Posterior cingulate gyrus (tissue), 11 donors: ENCODE measurements around the gene DAP.

ENCODE experiments used
- DNase-seq, 10 donors: peaks; one replicate each; pipeline versions ENCODE4 v3.0.0 to v3.0.0-alpha.2; 2020 to 2021; ENCODE audit warnings: mixed read lengths in 3 of 10
- intact Hi-C: fragments of 100-400 bp; cut with DNase I; formaldehyde crosslinking; loops from one replicate; pipeline ENCODE4 v1.15.1; 2023

Gene DAP

GRCh38 chr5:10662661-10663488 lies 98.2 kb downstream of the DAP start:
- DNase-seq, result peak in 1 of 10 donors; percentile 68
- intact Hi-C loops, result no loop called here

GRCh38 chr5:10662083-10662482 lies 99.0 kb downstream of the DAP start:
- DNase-seq, result no peak
- intact Hi-C loops, result no loop called here

- intact Hi-C loops, result no loop called here
- DNase-seq, result peak in 1 of 10 donors; percentile 40
Observed at GRCh38 chr5:10661401-10661800, 99.6 kb downstream of the DAP start.

DNA sequence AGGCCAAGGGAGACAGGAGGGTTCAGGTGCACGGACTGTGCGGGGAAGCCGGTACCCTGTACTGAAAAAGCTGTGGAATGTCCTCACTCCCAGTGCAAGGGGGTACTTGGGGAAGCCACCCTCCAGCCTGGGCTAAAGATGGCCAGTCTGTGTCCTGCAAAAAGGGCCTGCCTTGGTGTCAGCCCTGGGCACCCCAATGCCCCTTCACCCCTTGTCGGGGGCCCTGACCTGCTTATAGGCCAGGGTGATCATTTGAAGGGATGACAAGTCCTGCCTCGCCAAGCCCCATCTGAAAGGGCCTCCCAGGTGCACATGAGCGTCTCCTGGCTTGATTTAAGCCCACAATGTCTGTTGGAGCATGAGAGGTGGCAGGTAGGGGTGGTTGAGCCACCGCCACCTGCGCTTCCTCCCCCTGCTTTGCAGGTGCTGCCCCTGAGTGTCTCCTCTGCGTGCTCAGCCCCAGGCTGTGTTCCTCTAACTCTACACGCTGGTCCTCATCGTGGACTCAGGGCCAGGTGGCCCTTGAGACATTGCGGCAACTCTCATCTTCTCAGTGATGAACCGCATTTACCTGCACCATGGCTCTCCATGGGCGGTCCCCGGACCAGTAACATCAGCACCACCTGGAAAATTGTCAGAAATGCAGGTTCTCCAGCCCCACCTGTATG lies 100.2 kb downstream of the DAP start:
- DNase-seq, result peak in 3 of 10 donors; percentile 1 to 73 (median 72)
- intact Hi-C loops, result no loop called here

DNA sequence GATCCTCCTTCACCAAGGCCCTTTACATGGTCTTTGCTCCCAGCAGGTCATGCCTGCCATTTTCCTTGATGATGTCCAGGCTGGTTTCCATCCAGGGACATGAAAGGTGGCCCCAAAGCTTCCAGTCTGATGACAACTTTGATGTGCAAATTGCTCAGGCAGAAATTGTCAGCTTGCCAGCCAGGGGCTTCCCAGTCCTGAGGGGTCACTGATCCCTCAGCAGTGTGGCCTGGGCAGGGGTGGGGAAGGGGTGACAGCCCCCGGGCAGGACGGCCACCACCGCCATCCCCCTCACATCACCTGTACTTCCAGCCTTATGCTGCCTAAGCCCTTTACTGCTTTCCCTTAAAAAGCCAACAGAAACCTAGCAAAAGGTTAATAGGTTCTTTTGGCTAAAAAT lies 100.9 kb downstream of the DAP start:
- peak in 1 of 10 donors; percentile 72 for DNase-seq
- intact Hi-C loops, result no loop called here

DNA sequence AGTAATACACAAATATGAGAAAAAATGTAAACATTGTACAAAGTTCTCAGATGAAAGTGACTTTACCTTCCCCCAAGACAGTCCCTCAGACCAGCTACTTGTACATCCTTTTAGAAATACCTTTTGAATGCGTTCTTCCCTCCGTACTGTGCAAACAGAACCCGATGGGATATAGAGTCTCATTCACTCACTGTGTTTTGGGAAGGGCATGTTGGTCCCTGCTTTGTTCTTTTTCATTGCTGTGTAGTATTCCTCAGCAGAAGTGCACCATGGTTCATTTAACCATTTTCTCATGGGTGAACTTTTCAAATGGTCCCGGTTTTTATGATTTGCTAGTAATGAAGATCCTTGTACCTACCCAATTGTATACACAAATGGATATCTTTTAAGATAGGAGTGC lies 102.8 kb downstream of the DAP start:
- DNase-seq, result no peak
- intact Hi-C loops, result no loop called here

GRCh38 chr5:10655972-10656830 lies 104.8 kb downstream of the DAP start:
- intact Hi-C loops, result no loop called here
- peak in 1 of 10 donors; percentile 55 for DNase-seq

DNA sequence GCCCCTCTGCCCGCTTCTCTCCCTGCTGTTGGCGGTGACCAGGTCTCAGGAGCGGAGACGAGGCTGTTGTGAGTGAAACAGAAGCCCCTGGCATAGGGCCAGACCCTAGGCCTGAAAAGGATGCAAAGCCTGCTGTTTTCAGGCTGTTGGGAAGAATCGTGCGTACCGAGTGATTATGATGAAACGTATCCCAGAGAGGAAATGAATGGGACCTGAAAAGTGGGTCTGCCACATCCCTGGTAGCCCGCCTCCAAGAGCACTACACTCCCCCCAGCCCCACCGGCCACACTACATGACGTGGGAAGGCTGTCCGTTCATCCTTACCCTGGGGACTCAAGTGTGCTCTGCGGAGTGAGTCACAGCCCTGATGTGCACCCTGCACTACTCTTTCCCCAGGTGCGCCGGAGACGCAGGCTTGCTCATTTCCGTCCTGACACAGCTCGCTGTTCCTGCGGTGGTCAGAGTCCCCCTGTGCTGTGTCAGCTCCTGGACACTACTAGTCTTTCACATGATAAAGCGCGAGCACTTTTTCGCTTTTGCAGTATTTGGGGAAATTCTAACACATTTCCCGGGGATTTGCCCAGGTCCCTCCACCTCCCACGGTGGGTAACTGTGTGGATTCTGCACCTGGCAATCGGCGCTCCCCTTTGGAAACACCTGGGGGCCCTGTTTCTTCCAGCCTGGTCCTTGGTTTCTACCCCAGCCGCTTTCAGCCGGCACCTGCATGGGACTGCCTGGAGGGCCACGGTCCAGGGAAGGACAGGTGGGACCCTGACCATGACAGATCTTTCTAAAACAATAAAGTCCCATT lies 105.7 kb downstream of the DAP start:
- DNase-seq, result peak in 1 of 10 donors; percentile 76
- intact Hi-C loops, result no loop called here

DNA sequence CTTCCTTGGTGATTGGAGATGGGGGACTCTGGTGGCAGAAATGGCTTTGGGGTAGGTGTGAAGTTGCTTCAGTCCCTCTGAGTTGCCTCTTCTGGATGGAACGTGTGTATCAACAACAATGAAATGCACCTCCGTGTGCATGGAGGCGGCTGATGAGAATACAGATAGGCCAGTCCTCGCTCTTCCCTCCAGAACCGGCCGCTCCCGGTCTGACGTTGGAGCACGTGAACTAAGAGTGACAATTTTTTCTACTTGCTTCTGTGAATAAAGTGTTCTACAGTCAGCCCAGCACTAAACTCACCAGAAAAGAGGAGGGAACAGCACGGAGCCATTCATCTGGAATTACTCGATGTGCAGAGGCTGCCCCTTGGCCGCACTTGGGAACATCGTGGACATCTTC lies 106.5 kb downstream of the DAP start:
- intact Hi-C loops, result no loop called here
- peak in 1 of 10 donors; percentile 40 for DNase-seq

DNA sequence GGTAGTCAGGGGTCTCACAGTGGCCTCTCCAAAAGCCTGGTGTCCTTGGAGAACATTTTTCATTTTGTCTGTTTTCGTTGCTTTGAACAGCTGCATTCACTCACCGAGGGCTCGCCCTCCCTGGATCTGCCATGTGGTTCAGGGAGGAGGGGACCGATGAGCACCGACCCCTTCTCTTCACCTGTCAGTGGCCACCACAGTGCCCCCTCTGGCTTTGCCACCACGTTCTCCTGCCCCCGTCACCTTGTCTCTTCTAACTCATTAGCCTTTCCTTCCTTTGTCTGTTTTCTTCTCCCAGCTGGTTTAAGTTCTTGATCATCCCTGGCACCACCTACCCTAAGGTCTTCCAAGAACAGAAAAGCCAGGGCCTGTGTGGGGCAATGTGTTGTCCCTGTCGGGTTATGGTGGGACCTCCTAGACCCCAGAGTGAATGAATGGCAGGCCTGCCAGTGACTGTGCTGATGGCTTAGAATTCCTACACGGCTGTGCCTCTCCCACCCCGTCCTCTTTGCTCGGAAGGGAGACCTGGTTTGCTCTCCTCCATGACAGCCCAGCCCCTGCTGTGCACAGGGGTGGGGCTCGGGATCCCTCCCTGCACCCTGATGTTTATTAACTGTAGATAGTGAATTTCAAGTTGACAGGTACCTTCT lies 107.2 kb downstream of the DAP start:
- intact Hi-C loops, result no loop called here
- peak in 1 of 10 donors; percentile 70 for DNase-seq

DNA sequence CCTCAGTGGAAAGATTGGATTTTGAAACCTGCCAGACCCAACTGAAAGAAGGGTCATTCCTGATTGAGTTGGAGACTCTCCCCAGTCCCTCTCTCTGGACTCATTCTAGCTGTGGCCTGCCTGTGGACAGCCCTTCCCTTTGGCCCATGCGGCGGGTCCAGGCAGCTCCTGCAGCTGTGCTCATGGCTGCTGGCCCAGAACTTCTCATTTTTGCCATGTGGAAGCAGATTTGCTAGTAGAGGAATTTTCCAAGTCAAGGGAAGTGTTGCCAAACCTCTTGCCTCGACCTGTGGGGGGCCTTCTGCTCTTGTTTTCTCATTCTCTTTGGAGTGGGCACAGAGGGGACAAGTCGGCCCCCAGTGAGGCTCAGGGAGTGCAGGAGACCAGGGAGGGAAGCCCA lies 108.0 kb downstream of the DAP start:
- intact Hi-C loops, result no loop called here
- DNase-seq, result peak in 3 of 10 donors; percentile 76 to 88 (median 82)

DNA sequence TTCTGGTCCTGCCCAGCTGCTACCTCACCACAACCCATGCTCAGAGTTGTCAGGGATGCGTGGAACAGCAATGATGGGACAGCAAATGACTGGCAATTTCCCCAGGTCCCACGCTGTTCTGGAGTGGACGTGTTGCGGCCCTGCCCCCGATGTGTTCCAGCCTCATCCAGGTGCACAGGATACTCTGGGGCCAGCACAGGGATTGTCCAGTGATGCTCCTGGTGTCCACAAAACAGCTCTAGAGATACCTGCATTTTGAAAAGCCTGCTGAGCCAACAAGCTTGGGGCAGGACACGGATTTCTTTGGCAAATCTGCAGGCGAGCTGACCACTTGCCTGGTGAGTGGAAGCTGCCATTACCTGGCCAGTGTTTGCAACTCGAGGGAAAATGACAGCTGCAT lies 108.4 kb downstream of the DAP start:
- intact Hi-C loops, result no loop called here
- DNase-seq, result peak in 1 of 10 donors; percentile 55

- intact Hi-C loops, result no loop called here
- DNase-seq, result peak in 1 of 10 donors; percentile 76
Observed at GRCh38 chr5:10652151-10652550, 108.9 kb downstream of the DAP start.

- intact Hi-C loops, result no loop called here
- peak in 2 of 10 donors; percentile 70 to 80 for DNase-seq
Observed at GRCh38 chr5:10649666-10650380, 111.2 kb downstream of the DAP start.

- DNase-seq, result peak in 2 of 10 donors; percentile 72 to 82
- intact Hi-C loops, result no loop called here
Observed at GRCh38 chr5:10648806-10649665, 112.0 kb downstream of the DAP start.

DNA sequence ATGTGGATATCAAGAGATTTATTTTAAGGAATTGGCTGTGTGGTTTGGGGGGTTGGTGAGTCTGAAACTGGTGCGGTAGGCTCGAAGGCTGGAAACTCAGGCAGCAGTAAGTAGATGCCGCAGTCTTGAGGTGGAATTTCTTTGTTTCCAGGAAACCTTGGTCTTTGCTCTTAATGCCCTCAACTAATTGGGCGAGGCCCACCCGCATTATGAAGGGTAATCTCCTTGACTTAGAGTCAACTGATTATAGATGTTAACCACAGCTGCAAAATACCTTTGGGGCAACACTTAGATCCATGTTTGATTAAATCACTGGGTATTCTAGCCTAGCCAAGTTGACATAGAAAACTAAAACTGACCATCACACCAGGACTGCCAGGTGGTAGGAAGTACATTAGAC lies 113.4 kb downstream of the DAP start:
- peak in 1 of 10 donors; percentile 21 for DNase-seq
- intact Hi-C loops, result no loop called here

DNA sequence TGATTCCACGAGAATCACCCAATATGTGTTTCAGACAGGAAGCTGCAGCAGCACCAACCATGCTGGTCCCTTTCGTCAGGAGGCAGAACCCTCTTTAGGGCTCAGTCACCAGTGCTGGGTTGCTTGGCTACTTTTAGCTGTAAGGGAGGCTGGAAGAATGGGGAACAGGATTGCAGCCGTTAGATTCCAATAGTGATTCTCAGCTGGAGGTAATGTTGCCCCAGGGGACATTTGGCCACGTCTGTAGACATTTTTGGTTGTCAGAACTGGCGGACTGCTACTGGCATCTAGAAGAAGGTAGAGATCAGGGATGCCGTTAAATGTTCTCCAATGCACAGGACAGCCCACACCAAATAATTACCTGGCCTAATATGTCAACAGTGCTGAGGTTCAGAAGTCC lies 115.4 kb downstream of the DAP start:
- intact Hi-C loops, result no loop called here
- DNase-seq, result peak in 1 of 10 donors; percentile 7

DNA sequence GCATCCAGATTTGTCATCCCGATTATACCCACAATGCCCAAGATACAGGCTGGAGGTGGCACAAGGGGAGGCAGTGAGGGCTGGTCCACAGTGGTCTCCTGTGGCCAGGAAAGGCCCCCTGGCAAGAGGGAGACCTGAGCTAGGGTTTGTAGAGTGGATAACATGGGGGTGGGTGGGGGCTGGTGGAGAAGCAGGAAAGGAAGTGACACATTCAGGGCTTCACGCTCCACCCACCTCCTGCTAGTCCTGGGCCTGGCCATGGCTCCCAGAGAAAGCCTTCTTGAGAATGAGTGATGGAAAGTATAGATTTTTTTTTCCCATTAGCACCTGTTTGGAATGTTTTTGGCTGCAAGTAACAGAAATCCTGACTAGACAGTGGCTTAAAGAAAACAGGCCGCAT lies 115.9 kb downstream of the DAP start:
- intact Hi-C loops, result no loop called here
- DNase-seq, result peak in 1 of 10 donors; percentile 33
